Caco-2 (cell line): ENCODE data around the gene PDZD2. TPM values are rescaled to one million over a fixed set of nuclear protein-coding genes. Genes with fewer than 3 reads are reported as not detected.
"Not testable (repeated sequence)": the region's sequence is repeated elsewhere in the genome, so short reads cannot be mapped to it uniquely, and the experiment has no call there.

Source experiments
- BruUV-seq: library from RNA; stranded (reverse); fragments of 400-500 nt; replicated peaks from 2 replicates; lab custom pipeline; 2021; lab: Mats Ljungman, UMichigan
- CTCF ChIA-PET: fragments of 300-600 bp; sonication (Branson Sonifier 250); formaldehyde crosslinking; loops from one replicate; lab custom pipeline; 2022; ENCODE audit warnings: antibody characterized with exemption; lab: Charles Lee
- POLR2A ChIA-PET: fragments of 300-600 bp; sonication (Branson Sonifier 250); formaldehyde crosslinking; loops from one replicate; lab custom pipeline; 2022; ENCODE audit warnings: antibody characterized with exemption; lab: Charles Lee
- DNase-seq, 2 experiments: peaks; one replicate each; pipeline versions ENCODE4 v3.0.0 to v3.0.0-alpha.2; 2020 to 2022
- H3K27me3 ChIP-seq: replicated peaks from 2 replicates; pipeline ENCODE4 v1.6.0; 2011; ENCODE audit warnings: low read length; ENCODE audit not compliant: control insufficient read depth, insufficient read depth
- H3K36me3 ChIP-seq: 2 replicates; pipeline ENCODE4 v1.5.1; 2011; ENCODE audit warnings: low read length; ENCODE audit not compliant: control insufficient read depth, insufficient read depth
- H3K4me1 ChIP-seq: fragments of 250-450 bp; sonication (Bioruptor Pico); 2 replicates; pipeline ENCODE4 v1.5.1; 2020; ENCODE audit warnings: mild to moderate bottlenecking
- H3K4me3 ChIP-seq: 2 replicates; pipeline ENCODE4 v1.5.1; 2011; ENCODE audit warnings: low read depth, mild to moderate bottlenecking, control low read depth, low read length
- H3K9me3 ChIP-seq: fragments of 250-450 bp; sonication (Bioruptor Pico); 2 replicates; pipeline ENCODE4 v1.5.1; 2020; ENCODE audit warnings: mild to moderate bottlenecking, moderate library complexity
- H3K27ac Mint-ChIP-seq: one replicate; pipeline ENCODE4 v1.8.0; 2022; ENCODE audit warnings: mixed read lengths; ENCODE audit not compliant: unreplicated experiment
- H3K27me3 Mint-ChIP-seq: one replicate; pipeline ENCODE4 v1.8.0; 2022; ENCODE audit warnings: mixed read lengths; ENCODE audit not compliant: insufficient read depth, unreplicated experiment
- H3K36me3 Mint-ChIP-seq: one replicate; pipeline ENCODE4 v1.8.0; 2022; ENCODE audit warnings: mild to moderate bottlenecking, mixed read lengths; ENCODE audit not compliant: insufficient read depth, unreplicated experiment
- H3K4me1 Mint-ChIP-seq: one replicate; pipeline ENCODE4 v1.8.0; 2022; ENCODE audit warnings: low read depth, mixed read lengths; ENCODE audit not compliant: unreplicated experiment
- H3K4me3 Mint-ChIP-seq: one replicate; pipeline ENCODE4 v1.8.0; 2022; ENCODE audit warnings: mild to moderate bottlenecking, moderate library complexity, mixed read lengths; ENCODE audit not compliant: unreplicated experiment
- H3K9me3 Mint-ChIP-seq: one replicate; pipeline ENCODE4 v1.8.0; 2022; ENCODE audit warnings: mixed read lengths; ENCODE audit not compliant: unreplicated experiment
- intact Hi-C: fragments of 100-400 bp; cut with micrococcal nuclease; formaldehyde crosslinking; loops from one replicate; pipeline ENCODE4 v1.10.0; 2022; ENCODE audit not compliant: unreplicated experiment
- total RNA-seq: library from RNA; stranded (reverse); gene quantifications from 2 replicates; pipeline ENCODE4 v1.2.3, GENCODE V29; 2022
- TF ChIP-seq, protein P1 (sequence below), 2 experiments: fragments of 200-600 bp in 1 of 2; IDR thresholded peaks; 1 replicate in 1 of 2; 2 replicates in 1 of 2; pipeline versions ENCODE4 v1.5.1 to v1.8.0; 2011 to 2022; ENCODE audit warnings: antibody characterized with exemption in 1 of 2, control low read depth in 1 of 2, inconsistent platforms in 1 of 2, low read depth in 1 of 2, low read length in 1 of 2, mild to moderate bottlenecking in 1 of 2, moderate library complexity in 1 of 2; ENCODE audit not compliant: insufficient read depth in 1 of 2, severe bottlenecking in 1 of 2, unreplicated experiment in 1 of 2

The PDZD2 gene
- total RNA-seq, 1 experiment from 2014 or later = 0.16 TPM

DNA sequence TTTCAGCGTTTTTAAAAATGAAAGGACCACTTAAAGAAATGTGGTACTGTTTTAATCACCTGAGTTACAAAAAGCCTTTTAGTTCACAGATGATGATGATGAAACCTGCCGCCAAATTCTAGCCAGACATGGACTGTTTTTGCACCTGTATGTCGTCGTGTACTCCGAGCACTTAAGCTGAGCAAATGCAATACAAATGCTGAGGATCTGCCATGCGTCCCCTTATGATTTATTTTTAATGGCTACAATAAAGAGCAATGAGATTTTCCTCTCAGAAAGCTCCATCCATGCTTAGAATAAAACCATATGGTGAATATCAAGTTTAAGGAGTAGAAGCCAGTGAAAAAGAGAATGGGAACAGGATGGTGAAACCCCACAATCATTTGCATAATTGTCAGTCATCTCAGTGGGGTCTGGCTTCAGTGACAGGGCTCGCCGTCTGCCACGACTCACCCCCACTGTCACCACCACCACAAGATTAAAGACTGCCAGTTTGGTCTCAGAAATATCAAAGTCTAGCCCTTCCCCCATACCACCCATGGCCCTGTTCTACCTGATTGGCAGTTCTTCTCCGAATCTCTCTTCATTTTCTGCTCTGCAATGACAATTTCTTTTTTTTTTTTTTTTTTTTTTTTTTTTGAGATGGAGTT is 375.3 kb downstream of the PDZD2 start:
- no peak overlapping the region for H3K4me3 Mint-ChIP-seq
- TF ChIP-seq, protein P1, sequence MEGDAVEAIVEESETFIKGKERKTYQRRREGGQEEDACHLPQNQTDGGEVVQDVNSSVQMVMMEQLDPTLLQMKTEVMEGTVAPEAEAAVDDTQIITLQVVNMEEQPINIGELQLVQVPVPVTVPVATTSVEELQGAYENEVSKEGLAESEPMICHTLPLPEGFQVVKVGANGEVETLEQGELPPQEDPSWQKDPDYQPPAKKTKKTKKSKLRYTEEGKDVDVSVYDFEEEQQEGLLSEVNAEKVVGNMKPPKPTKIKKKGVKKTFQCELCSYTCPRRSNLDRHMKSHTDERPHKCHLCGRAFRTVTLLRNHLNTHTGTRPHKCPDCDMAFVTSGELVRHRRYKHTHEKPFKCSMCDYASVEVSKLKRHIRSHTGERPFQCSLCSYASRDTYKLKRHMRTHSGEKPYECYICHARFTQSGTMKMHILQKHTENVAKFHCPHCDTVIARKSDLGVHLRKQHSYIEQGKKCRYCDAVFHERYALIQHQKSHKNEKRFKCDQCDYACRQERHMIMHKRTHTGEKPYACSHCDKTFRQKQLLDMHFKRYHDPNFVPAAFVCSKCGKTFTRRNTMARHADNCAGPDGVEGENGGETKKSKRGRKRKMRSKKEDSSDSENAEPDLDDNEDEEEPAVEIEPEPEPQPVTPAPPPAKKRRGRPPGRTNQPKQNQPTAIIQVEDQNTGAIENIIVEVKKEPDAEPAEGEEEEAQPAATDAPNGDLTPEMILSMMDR (IDR thresholded peaks at IDR 0.05; ENCODE audit: insufficient read depth in 1 of 2, low read depth in 1 of 2, low read length in 1 of 2, severe bottlenecking in 1 of 2, unreplicated experiment in 1 of 2) = no peak
- no TSS peak for BruUV-seq
- peaks cover 6% of the 10 kb centered on the region for H3K4me1 Mint-ChIP-seq
- intact Hi-C loops = no loop called here
- no peaks in the 10 kb centered on the region for H3K36me3 Mint-ChIP-seq
- POLR2A ChIA-PET = no interaction called here
- no peak overlapping the region for H3K27ac Mint-ChIP-seq
- Histone ChIP-seq H3K36me3 (no peaks in the 10 kb centered on the region), H3K9me3 (no peaks in the 10 kb centered on the region), H3K27me3 (no peaks in the 10 kb centered on the region; the same call in 1 of the 2 replicates), H3K4me3 (no peak overlapping the region), H3K4me1 (no peaks in the 10 kb centered on the region)
- no peaks in the 10 kb centered on the region for H3K9me3 Mint-ChIP-seq
- peaks cover 6% of the 10 kb centered on the region for H3K27me3 Mint-ChIP-seq
- CTCF ChIA-PET = no interaction called here
- no peak for DNase-seq

DNA sequence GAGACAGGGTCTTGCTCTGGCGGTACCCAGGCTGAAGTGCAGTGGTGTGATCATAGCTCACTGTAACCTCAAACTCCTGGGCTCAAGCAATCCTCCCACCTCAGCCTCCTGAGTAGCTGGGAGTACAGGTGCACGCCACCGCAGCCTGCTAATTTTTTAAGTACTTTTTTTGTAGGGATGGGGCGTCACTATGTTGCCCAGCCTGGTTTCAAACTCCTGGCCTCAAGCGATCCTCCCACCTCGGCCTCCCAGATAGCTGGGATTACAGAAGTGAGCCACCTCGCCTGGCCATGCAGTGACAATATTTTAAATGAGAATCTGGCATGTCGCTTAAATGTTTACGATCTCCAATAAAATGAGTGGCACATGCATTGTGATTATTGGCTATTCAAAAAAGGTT is 376.3 kb downstream of the PDZD2 start:
- H3K27me3 Mint-ChIP-seq, H3K4me1 ChIP-seq, H3K9me3 Mint-ChIP-seq, DNase-seq, H3K36me3 ChIP-seq, H3K9me3 ChIP-seq, POLR2A ChIA-PET, BruUV-seq, H3K36me3 Mint-ChIP-seq, H3K4me1 Mint-ChIP-seq, H3K4me3 ChIP-seq, CTCF ChIA-PET, H3K4me3 Mint-ChIP-seq, H3K27ac Mint-ChIP-seq, H3K27me3 ChIP-seq, intact Hi-C loops: not testable (repeated sequence)

DNA sequence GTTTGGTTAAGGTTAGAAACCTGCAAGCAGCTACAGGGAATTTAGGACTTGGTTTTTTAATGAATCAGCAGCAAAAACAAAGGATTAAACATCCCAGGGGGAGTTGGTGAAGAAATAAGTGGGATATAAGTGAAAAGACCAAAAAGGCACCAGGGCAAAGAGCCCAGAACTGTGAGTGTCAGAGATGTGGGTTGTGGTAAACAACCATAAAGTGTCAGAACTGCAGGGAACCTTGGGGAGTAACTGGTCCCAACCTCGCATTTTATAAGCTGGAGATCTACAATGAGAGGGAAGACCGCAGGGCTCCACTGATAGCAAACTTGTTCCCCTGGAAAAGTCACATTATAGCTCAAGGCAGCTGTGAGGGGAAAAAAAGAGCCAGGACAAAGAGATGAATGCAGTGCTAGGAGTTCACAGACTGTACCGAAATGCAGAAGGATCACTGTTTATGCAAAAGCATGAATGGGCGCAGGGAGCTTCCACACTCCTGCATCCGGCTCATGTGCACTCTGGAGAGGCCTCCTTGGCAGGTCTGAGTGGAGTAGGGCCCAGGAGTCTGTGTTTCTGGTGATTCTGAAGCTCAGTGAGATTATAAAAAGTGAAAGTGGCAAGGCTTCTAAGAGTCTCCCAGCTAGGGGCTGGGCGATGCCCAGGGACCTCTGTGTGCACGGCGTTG is 378.9 kb downstream of the PDZD2 start:
- Mint-ChIP-seq H3K27me3 (peaks cover 8% of the 10 kb centered on the region), H3K4me3 (no peak overlapping the region), H3K4me1 (peaks cover 6% of the 10 kb centered on the region), H3K9me3 (no peaks in the 10 kb centered on the region), H3K36me3 (no peaks in the 10 kb centered on the region), H3K27ac (no peak overlapping the region)
- intact Hi-C loops = no loop called here
- ChIA-PET POLR2A (no interaction called here), CTCF (no interaction called here)
- no peak for DNase-seq
- no TSS peak for BruUV-seq
- TF ChIP-seq, protein P1 (IDR thresholded peaks at IDR 0.05; ENCODE audit: insufficient read depth in 1 of 2, low read depth in 1 of 2, low read length in 1 of 2, severe bottlenecking in 1 of 2, unreplicated experiment in 1 of 2) = no peak
- H3K9me3 ChIP-seq = no peaks in the 10 kb centered on the region
- H3K36me3 ChIP-seq = no peaks in the 10 kb centered on the region
- no peak overlapping the region for H3K4me3 ChIP-seq
- no peaks in the 10 kb centered on the region; the same call in 1 of the 2 replicates for H3K27me3 ChIP-seq
- H3K4me1 ChIP-seq = no peaks in the 10 kb centered on the region
